Liver (tissue), 2 donors: Measurements from ENCODE around the gene SUSD4.

Experiments used
- NR2F2 ChIP-seq: IDR thresholded peaks from 2 replicates; pipeline ENCODE4 v1.6.1; 2016; ENCODE audit warnings: antibody characterized with exemption
- YY1 ChIP-seq: IDR thresholded peaks from 2 replicates; pipeline ENCODE4 v1.6.1; 2016; ENCODE audit warnings: antibody characterized with exemption, mild to moderate bottlenecking
- donor health status: healthy.

DNA sequence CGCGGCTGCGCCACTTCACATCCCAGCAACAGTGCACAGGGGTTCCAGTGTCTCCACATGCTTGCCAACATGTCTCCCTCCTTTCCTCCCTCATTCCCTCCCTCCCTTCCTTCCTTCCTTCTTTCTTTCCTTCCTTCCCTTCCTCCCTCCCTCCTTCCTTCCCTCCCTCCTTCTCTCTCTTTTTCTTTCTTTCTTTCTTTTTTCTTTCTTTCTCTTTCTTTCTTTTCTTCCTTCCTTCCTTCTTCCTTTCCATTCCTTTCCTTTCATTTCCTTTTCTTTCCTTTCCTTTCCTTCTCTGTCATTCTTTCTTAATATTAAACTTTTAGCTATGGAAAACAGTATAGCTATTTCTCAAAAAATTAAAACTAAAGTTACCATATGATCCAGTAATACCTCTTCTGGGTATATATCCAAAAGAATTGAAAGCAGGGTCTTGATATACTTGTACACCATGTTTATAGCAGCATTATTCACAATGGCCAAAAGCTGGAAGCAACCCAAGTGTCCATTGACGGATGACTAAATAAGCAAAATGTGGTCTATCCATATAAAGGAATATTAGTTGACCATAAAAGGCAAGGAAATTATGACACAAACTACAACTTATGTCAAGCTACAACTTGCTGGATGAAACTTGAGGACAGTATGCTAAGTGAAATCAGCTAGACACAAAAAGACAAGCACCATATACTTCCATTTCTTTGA lies 165.9 kb downstream of the SUSD4 start:
- TF ChIP-seq NR2F2 (no peak), YY1 (no peak)
